Measurements from ENCODE around the gene RAX. TPM values are rescaled to one million over a fixed set of nuclear protein-coding genes. Genes with fewer than 3 reads are reported as not detected.

RAX gene
- total and polyA plus RNA-seq, 2 of the 8 experiments (the other 6 are each of a cell fraction or from before 2014, with no cell fraction given), result 0.12 to 0.52 TPM

- no peak overlapping the region for H2BK5ac ChIP-seq (ENCODE audit: low read depth, low read length)
- H2AFZ ChIP-seq (ENCODE audit: low read length), result peak overlapping the region; percentile 36
- no peaks in the 10 kb centered on the region for H3K36me3 ChIP-seq (ENCODE audit: control insufficient read depth in 2 of 4, insufficient read depth in 4 of 4, low read length in 3 of 4)
- 2% methylated on average over 44 of the region's 46 CpGs; no CpG with 5 or more reads in 1 of the 2 experiments for WGBS, 2 experiments (ENCODE audit: extremely low coverage in 1 of 2, insufficient coverage in 1 of 2, insufficient read length in 1 of 2, insufficient replicate concordance in 2 of 2, low coverage in 1 of 2, low lambda C conversion rate in 2 of 2, missing lambda C conversion rate in 1 of 2)
- CTCF ChIA-PET (ENCODE audit: partially characterized antibody), result interaction anchor here (0.6 to 9.2 kb wide), 13 partner anchors 9 to 1026 kb away, joined by 3 to 72 read pairs (median 5); partner anchors contain the start of gene RAX
- no peak overlapping the region for H2BK120ac ChIP-seq (replicated peaks; ENCODE audit: low read depth, low read length)
- peaks cover 0 to 14% (median 7%) of the 10 kb centered on the region in 4 experiments; a peak in 5 of 7 replicates for H3K4me1 ChIP-seq (replicated peaks in 1 of 4; ENCODE audit: control insufficient read depth in 3 of 4, insufficient read depth in 4 of 4, low read length in 3 of 4)
- no peaks in the 10 kb centered on the region for H3K79me2 ChIP-seq (ENCODE audit: control insufficient read depth in 1 of 2, insufficient read depth in 2 of 2, low read length in 2 of 2)
- H3K4me2 ChIP-seq (ENCODE audit: insufficient read depth in 1 of 2, low read depth in 2 of 2, low read length in 2 of 2), result peak overlapping the region; percentile 91 to 99
- H4K91ac ChIP-seq (replicated peaks; ENCODE audit: insufficient read length, low read length), result no peak overlapping the region
- H3K23ac ChIP-seq (ENCODE audit: insufficient read length), result no peak overlapping the region
- peaks cover 46 to 66% (median 55%) of the 10 kb centered on the region in 4 experiments for H3K27me3 ChIP-seq (replicated peaks in 1 of 4; ENCODE audit: control insufficient read depth in 3 of 4, extremely low read depth in 1 of 4, insufficient read depth in 3 of 4, low read length in 3 of 4)
- no peak overlapping the region for H3K9ac ChIP-seq (replicated peaks in 1 of 4; ENCODE audit: extremely low read depth in 1 of 4, low read depth in 3 of 4, low read length in 3 of 4)
- H3K56ac ChIP-seq (replicated peaks; ENCODE audit: insufficient read length, low read depth, low read length), result no peak overlapping the region
- peaks cover 0 to 2% of the 10 kb centered on the region in 2 experiments for H4K20me1 ChIP-seq (replicated peaks in 1 of 2; ENCODE audit: control insufficient read depth in 1 of 2, insufficient read depth in 2 of 2, low read length in 2 of 2)
- no peak overlapping the region; the same call in 1 of the 2 replicates for H2AK5ac ChIP-seq (ENCODE audit: low read depth, low read length)
- peaks cover 16% of the 10 kb centered on the region for H3K23me2 ChIP-seq (ENCODE audit: low read depth, low read length)
- DNase-seq (ENCODE audit: low read depth in 1 of 2, low spot score in 2 of 2) (peak in 1 of 2 experiments; percentile 76), FAIRE-seq (no peak)
- no peak overlapping the region for H2BK15ac ChIP-seq (ENCODE audit: low read length)
- TF ChIP-seq HDAC6 (IDR thresholded peaks at IDR 0.05; ENCODE audit: low read depth, low read length) (no peak), RBBP5 (IDR thresholded peaks at IDR 0.05; ENCODE audit: borderline replicate concordance, low read depth, low read length) (0 out of 2 replicates have a peak, but pooled peaks have one; percentile 55), KDM4A (IDR thresholded peaks at IDR 0.05; ENCODE audit: low read depth, low read length, severe bottlenecking) (peak; percentile 68), E2F6 (IDR thresholded peaks at IDR 0.05) (peak; percentile 33)
- peak overlapping the region; percentile 8; the same call in 1 of the 2 replicates for H4K8ac ChIP-seq (ENCODE audit: extremely low read depth, insufficient read depth, low read length)
- H3K14ac ChIP-seq (ENCODE audit: insufficient read length), result no peak overlapping the region
- no peak overlapping the region for H2BK12ac ChIP-seq (ENCODE audit: low read depth, low read length)
- POLR2A ChIA-PET (ENCODE audit: partially characterized antibody), result interaction anchor here (1.0 to 1.5 kb wide), 5 partner anchors 8 to 80 kb away, joined by 3 to 5 read pairs (median 3); partner anchors contain the start of gene SEC11C
- peak overlapping the region; percentile 45 to 71 (median 56) for H3K4me3 ChIP-seq (ENCODE audit: extremely low read depth in 1 of 4, insufficient read depth in 2 of 4, low read depth in 3 of 4, low read length in 4 of 4)
- H3K27ac ChIP-seq (ENCODE audit: low read depth, low read length), result no peak overlapping the region
- H3K4ac ChIP-seq (replicated peaks; ENCODE audit: insufficient read length, low read depth, low read length), result no peak overlapping the region
- H3K79me1 ChIP-seq (ENCODE audit: low read depth, low read length), result no peaks in the 10 kb centered on the region
- no peak overlapping the region for H2BK20ac ChIP-seq (ENCODE audit: low read length)
- H3K9me3 ChIP-seq (ENCODE audit: insufficient read depth in 2 of 2, low read depth in 1 of 2, low read length in 1 of 2), result no peaks in the 10 kb centered on the region
- no peak overlapping the region for H4K5ac ChIP-seq (ENCODE audit: insufficient read length, low read depth, low read length)
- H3K18ac ChIP-seq (ENCODE audit: extremely low read depth, low read length), result no peak overlapping the region
Measured at GRCh38 chr18:59220164-59220783, 53.0 kb downstream of the RAX start.
